Astrocyte of the hippocampus (primary cell): ENCODE results near the gene EYA2.
"Not testable (repeated sequence)": the region's sequence is repeated elsewhere in the genome, so short reads cannot be mapped to it uniquely, and the experiment has no call there.

ENCODE experiments used
- DNase-seq: peaks from one replicate; pipeline ENCODE4 v3.0.0; 2011; ENCODE audit warnings: low read depth, low spot score

EYA2 gene

DNA sequence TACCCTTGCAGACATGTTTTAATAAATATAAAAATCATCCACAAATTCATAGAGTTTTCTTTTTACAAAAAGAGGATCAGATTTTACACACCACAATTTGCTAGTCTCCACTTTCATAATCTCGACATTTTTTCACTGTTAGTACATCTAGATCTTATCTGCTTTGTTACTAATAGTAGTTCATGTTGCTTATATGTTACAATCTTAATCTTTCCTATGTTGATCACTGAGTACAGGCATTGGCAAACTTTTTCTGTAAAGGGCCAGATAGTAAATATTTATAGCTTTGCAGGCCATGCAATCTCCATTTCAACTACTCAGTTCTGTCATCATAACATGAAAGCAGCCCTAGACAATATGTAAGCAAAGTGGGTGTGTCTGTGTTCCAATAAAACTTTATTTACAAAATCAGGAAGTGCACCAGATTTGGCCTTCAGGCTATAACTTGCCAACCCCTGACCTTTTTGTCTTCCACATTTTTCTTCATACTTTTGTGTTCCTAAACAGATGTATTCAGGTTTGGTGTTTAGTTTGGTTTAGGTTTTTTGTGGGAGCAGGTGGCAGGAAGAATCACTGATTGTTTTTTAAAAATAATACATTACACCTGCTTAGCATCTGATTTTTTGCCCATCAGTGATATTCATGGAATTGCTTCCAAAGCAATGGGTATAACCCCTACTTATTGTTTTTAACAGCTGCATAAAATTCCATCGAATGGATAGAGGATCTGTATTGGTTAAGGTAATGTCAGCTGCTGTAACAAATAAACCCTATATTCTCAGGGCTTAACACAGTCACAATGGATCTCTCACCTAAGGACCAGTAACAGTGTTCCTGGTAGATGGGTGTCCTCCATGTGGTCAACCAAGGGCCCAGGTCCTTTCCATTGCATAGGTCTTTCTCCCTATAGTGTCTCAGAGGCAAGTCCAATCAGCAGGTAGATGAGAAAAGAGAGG is 61.2 kb downstream of the EYA2 start:
- no peak for DNase-seq

DNA sequence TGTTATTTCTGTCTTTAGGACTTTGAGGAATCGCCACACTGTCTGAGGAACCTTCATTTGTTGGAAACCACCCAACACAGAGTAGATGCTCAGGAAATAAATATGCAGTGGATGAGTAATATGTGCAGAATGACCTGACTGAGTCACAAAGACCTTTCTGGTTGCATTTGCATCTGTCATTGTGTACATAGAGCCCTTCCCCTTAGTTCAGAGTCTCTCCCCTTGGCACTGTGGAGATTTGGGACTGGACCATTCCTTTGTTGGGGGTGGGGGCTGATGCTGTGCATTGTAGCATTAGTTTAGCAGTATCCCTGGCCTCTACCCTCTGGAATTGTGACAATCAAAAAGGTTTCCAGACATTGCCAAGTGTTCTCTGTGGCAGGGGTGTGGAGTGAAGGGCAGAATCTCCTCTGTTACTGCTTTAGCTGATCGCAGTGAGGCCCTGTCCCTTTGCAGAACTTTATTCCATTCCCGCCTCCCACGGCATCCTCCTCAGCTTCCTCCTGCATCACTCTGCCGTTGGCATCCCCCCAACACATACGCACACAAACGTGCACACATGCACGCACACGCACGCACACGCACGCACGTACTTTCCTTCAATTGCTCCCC is 64.5 kb downstream of the EYA2 start:
- peak; percentile 91 for DNase-seq

DNA sequence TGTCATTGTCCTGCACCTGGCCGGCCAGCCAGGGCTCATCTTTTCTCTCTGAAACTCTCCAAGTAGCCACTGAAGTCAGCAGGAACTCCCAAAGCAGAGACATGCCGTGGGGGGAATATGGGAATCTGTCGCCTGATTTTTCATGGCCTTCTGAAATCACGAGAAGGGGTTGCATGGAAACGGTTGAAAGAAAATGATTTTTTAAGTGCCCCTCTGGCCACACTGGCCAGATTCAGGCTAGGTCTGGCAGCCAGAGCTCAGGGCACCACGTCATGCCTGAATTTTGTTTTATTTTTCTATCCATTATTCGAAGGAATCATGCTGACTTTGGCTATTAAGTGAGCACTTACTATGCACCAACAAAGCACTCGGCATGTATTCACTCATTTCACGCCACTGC is 65.2 kb downstream of the EYA2 start:
- no peak for DNase-seq

DNA sequence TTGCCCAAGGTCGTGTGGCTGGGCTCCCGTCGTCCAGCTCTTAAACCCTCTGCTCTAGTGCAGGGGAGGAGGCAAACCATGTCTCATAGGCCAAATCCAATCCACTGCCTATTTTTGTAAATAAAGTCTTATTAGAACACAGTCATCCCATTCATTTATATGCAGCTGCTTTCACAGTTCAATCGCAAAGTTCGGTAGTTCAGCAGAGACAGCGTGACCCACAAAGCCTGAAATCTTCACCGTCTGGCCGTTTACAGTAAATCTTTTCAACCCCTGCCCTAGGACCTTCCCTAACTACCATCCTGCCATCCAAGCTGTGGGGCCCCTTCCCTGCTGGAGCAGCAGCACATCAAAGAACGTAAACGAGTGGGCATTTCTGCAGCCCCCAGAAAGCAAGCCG is 65.9 kb downstream of the EYA2 start:
- no peak for DNase-seq

DNA sequence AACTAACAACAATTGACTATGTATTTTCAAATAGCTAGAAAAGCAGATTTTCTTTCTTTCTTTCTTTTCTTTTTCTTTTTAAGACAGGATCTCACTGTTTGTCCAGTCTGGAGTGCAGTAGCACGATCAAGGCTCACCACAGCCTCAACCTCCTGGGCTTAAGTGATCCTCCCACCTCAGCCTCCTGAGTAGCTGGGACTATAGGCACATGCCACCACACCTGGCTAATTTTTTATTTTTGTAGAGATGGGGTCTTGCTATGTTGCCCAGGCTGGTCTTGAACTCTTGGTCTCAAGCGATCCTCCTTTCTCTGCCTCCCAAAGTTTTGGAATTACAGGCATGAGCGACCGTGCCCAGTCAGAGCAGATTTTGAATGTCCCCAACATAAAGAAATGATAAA is 67.3 kb downstream of the EYA2 start:
- DNase-seq: not testable (repeated sequence)

DNA sequence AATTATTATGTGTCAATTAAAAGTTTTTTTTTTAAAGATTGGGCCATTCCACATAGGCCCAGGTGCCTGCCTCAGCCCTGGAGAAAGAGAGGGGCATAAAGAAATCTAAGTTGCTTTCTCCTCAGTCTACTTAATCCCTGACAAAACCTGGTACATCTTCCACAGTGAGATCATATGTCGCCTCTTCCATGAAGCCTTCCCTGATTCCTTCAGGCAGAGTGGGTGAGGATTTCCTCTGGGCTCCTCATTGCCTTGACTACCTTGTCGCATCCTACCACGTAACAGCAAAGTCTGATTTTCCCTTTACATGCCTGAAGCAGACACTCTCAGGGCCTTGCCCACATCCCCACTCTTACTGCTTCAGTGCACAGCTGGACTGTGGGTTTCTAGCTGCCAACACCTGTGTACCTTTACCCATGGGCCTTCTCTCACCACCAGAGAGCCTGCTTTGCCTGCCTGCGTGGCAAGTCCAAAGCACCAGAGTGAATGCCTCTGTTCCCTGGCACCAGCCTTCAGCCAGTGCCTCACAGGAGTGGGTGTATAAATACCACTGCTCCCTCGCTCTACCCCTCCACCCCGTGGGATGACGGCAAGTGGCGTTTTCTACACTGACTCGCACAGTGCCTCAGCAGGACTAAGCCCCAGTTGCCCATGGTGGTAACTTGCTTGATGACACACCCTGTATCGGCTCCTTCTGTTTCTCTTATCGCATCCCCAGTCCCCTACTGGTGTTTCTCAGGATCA is 68.0 kb downstream of the EYA2 start:
- no peak for DNase-seq

DNA sequence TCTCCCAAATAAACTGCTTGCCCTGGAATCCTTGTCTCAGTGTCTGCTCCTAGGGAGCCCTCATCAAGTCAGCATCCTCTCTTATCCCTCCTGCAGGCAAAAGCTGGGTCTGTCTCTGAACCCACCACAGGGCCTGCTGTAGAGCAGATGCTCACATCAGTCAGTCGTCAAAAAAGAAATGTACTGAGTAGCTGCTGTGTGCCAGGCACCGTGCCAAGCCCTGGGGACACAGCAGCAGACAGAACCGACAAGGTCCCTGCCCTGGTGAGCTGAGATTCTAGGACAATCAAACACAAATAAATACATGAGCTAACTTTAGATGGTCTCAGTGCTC is 68.5 kb downstream of the EYA2 start:
- no peak for DNase-seq

DNA sequence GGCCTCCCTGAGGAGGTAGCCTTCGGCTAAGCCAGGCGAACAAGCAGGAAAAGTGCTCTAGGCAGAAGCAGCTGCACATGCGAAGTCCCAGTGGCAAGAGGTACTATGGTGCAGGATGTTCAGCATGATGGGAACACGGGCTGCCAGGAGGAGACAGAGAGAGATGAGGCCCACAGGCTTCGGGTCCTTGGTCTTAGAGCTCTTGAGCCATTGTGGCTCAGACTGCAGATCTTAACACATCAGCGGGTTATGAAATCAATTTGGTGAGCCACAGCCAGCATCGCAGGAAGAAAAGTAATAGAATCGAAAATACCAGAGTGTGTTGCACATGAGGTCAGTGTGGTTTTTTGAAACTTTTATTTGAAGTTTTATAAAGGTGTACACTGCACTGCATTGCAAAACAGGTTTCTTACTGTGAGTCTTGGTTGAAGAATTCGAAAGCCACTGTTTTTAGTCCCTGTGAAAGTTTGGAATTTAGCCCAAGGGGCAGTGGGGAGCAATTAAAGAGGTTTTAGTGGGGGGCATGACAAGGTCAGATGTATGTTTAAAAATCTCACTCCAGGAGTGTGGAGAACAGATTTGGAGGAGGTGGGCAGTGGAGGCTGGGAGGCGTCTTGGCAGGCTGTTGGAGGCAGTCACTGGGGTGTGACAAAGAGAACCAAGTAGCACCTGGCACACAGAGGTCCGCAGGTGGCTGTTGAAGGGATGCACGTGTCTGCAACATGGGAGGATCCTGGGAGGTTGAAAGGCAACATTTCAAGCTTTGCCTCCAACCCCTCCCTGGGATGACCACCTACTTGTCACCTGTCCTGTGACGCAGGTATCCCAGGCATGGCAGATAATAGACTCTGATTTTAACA is 69.3 kb downstream of the EYA2 start:
- peak; percentile 27 for DNase-seq

DNA sequence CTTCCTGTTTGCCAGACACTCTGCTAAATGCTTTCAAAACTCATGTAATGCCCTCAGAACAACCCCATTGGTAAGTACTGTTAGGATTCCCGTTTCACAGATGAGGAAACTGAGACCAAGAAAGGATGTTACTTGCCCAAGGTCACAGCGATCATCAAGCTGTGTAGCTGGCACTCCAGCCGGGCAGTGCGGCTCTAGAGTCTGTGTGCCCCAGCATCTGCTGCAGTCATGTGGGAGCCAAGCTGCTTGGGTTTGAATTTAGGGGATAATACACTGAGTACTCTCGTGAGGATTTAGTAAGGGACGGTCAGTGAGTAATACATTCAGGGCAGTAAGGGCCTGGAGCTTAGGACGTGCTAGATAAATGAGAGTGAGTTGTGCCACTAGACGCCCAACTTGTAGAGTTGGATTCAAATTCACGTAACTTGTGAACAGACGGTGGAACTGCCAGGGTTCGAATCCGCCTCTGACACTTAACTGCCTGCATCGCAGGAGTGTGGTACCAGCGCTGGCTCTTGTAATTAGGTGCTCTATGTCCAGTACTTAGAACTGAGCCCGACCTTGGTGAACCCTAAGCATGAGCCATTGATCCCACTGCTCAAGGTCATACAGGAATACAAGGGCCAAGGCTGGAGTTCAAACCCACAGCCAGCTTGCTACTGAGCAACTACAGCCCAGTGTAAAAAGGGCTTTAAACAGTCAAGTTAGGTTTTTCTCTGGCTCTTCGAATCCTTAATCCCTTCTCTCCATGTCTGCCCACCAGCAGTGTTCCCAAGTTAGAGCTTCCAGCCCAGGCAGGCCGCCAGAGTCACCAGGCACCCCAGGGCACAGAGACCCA is 70.2 kb downstream of the EYA2 start:
- no peak for DNase-seq

DNA sequence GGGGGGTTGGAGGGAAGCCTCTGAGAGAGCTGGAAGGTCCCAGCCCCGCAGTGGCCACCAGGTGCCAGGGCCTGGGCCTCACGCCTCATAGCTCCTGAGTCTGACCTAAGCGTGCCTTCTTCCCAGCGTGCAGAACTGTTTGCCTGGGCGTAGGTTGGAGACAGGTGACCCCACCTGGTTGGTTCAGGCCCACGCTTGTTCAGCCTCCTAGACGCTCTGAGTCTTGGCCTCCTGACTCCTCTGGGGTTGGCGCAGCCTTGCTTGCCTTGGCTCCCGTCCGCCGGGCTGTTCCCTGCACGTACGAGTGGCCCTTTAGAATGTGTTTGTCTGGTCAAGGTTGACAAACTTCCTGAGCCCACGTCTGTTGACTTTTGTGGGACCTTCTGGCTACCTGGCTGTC is 70.8 kb downstream of the EYA2 start:
- no peak for DNase-seq

DNA sequence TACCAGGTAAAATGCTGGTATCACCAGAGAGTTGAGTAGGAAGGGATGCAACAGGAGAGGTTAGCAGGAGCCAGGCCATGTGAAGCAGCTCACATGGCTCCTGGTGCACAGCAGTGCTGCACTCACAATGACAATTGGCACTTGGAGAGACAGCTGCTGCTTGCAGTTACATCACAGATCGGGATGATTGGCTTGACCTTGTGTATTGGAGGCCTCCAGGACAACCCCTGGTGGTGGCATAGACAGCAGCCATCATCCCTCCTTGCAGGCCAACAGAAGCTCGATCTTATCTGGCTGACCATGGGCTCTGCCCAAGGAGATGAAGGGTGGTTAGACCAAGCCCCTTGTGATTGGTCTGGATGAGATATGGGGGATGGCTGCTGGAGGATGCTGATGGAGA is 73.0 kb downstream of the EYA2 start:
- no peak for DNase-seq

DNA sequence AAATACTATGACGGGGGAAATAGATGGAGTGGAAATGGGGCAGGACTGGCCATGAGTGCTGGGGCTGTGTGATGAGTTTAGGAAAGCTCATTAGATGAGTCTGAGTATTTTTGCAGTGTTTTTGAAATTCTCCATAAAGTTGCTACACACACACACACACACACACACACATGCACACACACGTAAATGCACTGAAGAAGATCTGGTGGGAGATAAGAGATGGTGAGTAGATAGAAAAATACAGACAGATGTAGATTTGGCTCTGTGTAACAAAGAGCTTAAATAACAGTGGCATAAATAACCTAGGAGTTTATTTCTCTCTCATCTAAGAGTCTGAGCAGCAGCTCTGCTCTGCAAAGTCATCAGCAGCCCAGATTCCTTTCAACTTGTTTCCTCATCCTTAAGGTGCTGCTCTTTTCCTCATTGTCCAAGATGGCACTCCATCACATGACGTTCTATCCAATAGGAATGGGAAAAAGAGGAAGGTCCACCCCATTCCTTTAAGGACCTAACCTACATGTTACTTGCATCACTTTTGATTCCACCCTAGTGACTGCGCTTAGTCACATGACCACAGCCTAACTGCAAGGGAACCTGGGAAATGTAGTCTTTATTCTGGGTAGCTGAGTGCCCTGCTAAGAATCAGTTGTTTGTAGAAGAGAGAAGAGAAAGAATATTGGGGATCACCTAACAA is 76.4 kb downstream of the EYA2 start:
- DNase-seq: peak; percentile 36

DNA sequence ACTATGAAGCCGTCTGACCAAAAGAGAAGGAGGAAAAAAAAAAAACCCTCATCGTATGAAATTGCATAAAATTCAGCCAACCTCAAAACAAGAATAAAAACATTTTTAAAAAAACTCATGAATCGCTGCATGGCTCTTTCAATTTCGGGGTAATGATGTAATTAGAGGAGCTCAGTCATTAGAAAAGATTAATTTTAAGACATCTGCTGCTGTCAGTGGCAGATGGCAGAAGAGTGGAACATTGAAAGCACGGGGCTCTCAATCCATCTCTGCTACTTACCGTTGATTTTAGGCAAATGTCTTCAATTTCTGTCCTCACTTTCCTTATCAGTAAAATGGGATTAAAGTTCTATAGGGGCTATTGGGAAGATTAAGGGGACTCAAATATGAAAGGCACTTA is 79.1 kb downstream of the EYA2 start:
- no peak for DNase-seq

DNA sequence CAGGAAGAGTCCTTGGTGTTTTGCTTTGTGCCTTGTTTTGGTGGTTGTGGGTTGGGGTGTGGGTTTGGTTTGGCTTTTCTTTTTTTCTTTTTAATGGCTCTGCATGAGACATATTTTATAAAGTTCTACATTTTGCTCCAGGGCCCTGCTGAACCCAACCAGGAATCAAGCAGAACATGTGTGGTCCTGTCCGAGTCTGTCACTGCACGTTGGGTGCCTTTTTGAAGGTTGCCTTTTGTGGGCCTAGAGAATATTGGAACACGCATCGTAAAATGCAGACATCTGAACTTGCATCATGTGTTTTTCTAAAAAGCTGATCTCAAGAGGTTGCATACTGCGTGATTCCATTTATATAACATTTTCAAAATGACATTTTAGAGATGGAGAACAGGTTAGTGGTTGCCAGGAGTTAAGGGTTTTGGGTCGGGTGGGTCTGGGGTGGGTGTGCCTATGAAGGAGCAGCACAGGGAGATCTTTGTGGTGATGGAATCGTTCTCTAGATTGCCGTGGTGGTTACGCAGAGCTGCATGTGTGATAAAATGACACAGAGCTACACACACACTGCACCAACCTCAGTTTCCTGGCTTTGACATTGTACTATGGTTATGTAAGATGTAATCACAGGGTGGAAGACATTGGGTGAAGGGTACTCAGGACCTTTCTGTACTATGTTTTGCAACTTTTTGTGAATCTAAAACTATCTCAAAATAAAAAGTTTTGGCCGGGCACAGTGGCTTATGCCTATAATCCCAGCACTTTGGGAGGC is 80.2 kb downstream of the EYA2 start:
- no peak for DNase-seq

DNA sequence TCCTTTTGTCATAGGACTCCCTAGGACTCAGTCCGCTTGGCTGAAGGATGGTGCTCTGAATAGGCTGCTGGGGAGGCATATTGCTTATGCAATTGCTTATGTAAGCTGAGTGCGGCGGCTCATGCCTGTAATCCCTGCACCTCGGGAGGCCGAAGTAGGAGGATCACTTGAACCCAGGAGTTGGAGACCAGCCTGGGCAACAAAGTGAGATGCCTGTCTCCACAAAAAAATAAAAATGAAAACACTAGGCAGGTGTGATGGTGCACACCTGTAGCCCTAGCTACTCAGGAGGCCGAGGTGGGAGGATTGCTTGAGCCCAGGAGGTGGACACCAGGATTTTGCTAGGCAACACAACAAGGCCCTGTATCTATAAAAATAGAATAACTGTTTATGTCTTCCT is 81.3 kb downstream of the EYA2 start:
- DNase-seq: no peak

DNA sequence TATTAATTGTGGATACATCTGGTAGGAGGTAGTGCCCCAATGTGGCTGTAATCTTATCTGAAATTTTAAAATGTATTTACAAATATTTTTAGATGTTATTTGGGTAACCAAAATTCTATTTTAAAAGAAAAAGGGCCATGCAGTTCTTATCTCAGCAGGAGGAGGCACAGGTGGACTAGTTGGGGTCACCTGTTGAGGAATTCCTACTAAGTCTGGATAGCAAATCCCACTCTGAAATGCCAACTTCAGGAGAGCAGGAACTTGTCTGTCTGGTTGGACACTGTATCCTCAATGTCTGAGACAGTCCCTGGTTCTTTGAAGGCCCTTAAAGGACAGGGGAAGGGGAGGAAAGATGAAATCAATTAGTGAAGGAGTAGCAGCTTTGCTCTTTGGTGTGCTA is 82.6 kb downstream of the EYA2 start:
- no peak for DNase-seq

DNA sequence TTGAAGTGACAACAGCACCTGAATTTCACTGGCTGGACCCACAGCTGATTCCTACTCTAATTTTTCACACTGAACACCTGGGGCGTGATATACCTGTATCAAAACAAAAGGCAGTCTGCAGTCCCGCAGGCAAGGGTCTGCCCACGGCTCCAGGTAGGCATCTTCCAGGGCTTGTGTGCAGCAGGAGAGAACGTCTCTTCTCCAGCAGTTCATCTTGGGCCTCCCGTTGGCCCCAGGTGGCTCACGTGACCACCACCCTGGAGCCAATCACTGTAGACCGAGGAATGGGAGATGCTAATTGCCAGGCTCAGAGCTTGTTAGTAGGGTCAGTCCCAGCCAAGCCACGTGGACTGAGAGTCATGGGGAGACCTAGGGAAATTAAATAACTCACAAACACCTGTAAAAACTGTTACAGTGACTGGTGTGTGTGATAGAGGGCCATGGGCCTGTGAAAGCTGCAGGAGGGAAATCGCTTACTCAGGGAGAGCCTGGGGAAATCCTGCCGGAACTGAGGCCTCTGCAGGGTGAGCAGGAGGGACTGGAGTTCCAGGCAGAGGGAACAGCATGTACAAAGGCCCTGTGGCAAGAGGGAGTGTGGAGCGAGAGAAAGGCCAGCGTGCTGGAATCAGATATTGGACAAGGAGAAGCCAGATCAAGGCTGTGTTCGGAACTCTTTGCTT is 83.4 kb downstream of the EYA2 start:
- no peak for DNase-seq

DNA sequence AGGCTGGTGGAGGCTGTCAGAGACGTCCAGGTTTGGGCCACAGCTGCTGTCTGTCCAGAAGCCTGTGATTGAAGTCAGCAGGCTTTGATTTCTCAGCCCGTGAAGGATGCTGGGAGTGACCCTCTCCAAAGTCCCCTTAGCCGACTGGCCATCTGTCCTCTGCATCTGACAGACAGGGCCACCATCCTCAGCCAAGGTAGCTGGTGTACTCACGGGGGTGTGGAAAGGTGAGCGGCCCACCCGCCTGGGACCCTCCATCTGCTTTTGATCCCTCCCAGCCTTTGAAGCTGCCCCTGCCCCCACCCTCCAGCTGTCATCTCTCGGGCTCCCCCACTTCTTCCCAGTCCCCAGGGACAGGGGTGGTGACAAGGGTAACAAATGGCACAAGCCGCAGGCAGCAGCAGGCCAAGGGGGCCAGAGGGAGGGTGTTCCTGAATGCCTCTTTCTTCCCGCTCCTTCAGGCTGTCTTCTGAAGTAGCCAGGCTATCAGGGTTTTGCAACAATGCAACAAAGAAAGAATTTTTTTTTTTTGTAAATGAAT is 84.4 kb downstream of the EYA2 start:
- no peak for DNase-seq
